Measurements from ENCODE around the gene SFSWAP.
"Not testable (repeated sequence)": the region's sequence is repeated elsewhere in the genome, so short reads cannot be mapped to it uniquely, and the experiment has no call there.

Gene SFSWAP

DNA sequence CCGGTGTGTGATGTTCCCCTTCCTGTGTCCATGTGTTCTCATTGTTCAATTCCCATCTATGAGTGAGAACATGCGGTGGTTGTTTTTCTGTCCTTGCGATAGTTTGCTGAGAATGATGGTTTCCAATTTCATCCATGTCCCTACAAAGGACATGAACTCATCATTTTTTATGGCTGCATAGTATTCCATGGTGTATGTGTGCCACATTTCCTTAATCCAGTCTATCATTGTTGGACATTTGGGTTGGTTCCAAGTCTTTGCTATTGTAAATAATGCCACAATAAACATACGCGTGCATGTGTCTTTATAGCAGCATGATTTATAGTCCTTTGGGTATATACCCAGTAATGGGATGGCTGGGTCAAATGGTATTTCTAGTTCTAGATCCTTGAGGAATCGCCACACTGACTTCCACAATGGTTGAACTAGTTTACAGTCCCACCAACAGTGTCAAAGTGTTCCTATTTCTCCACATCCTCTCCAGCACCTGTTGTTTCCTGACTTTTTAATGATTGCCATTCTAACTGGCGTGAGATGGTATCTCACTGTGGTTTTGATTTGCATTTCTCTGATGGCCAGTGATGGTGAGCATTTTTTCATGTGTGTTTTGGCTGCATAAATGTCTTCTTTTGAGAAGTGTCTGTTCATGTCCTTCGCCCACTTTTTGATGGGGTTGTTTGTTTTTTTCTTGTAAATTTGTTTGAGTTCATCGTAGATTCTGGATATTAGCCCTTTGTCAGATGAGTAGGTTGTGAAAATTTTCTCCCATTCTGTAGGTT lies 98.8 kb downstream of the SFSWAP start:
- H3K9me3 ChIP-seq (ENCODE audit: insufficient read depth, low read depth, low read length); H3K4me1 ChIP-seq (ENCODE audit: insufficient read depth, low read length); H3K4me3 ChIP-seq (ENCODE audit: low read length); H3K27me3 ChIP-seq (ENCODE audit: insufficient read depth, low read length); H3K9ac ChIP-seq (ENCODE audit: low read depth, low read length); H3K27ac ChIP-seq (ENCODE audit: low read length); H3K36me3 ChIP-seq (ENCODE audit: insufficient read depth, low read depth, low read length): not testable (repeated sequence)

DNA sequence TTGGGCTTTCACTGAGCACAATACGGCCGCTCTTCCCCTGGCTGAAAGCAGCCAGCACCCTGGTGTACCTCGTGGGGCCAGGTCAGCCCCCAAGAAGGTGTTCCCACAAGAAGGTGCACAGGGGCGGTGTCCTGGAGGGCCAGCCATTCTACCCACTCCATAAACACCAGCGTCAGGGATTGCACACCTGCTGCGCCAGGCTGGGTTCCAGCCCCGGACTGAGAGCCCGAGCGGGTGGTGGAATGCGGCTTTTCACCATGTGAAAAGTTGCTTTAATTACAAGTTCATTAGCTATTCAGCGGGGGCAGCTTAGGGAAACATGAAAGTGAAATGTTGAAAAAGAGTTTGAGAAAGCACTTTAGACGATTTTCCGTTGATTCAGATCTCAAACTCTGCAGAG lies 99.8 kb downstream of the SFSWAP start:
- no peaks in the 10 kb centered on the region for H3K36me3 ChIP-seq (ENCODE audit: insufficient read depth, low read depth, low read length)
- no peak overlapping the region for H3K9ac ChIP-seq (ENCODE audit: low read depth, low read length)
- no peaks in the 10 kb centered on the region for H3K27me3 ChIP-seq (ENCODE audit: insufficient read depth, low read length)
- H3K9me3 ChIP-seq (ENCODE audit: insufficient read depth, low read depth, low read length), result peaks cover 9% of the 10 kb centered on the region
- H3K27ac ChIP-seq (ENCODE audit: low read length), result no peak overlapping the region
- no peak overlapping the region for H3K4me3 ChIP-seq (ENCODE audit: low read length)
- H3K4me1 ChIP-seq (ENCODE audit: insufficient read depth, low read length), result no peaks in the 10 kb centered on the region

DNA sequence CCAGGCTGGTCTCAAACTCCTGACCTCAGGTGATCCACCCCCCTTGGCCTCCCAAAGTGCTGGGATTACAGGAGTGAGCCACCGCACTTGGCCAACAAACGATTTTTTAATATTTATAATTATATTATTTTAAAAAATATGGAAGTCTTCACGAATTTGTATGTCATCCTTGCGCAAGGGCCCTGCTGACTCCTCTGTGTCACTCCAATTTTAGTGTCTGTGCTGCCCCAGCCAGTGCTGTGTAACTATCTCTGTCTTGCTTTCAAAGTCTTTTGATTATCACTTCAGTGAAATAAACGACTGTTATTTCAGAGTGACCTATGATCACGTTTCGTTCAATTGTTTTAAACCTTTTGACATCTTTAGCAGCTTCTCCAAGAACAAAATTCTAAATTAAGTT lies 104.2 kb downstream of the SFSWAP start:
- Histone ChIP-seq H3K4me1 (ENCODE audit: insufficient read depth, low read length) (no peaks in the 10 kb centered on the region), H3K27me3 (ENCODE audit: insufficient read depth, low read length) (no peaks in the 10 kb centered on the region), H3K9me3 (ENCODE audit: insufficient read depth, low read depth, low read length) (peaks cover 9% of the 10 kb centered on the region), H3K36me3 (ENCODE audit: insufficient read depth, low read depth, low read length) (no peaks in the 10 kb centered on the region), H3K9ac (ENCODE audit: low read depth, low read length) (no peak overlapping the region), H3K27ac (ENCODE audit: low read length) (no peak overlapping the region), H3K4me3 (ENCODE audit: low read length) (no peak overlapping the region)

DNA sequence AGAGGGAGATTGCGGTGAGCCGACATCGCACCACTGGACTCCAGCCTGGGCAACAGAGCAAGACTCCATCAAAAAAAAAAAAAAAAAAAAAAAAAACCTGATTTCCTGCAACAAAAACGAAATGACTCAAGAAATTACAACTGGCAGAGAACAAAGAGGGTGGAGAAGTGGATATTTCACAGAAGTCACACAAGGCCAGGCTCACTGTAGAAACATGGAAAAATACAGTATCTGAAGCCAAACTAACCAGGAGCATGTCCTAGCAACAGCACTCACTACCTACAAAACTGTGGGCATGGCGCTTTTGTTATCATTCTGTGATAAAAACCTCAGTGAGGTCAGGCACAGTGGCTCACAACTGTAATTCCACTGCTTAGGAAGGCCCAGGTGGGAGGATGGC lies 105.6 kb downstream of the SFSWAP start:
- Histone ChIP-seq H3K4me3 (ENCODE audit: low read length) (no peak overlapping the region), H3K9me3 (ENCODE audit: insufficient read depth, low read depth, low read length) (peaks cover 9% of the 10 kb centered on the region), H3K27me3 (ENCODE audit: insufficient read depth, low read length) (no peaks in the 10 kb centered on the region), H3K9ac (ENCODE audit: low read depth, low read length) (no peak overlapping the region), H3K4me1 (ENCODE audit: insufficient read depth, low read length) (no peaks in the 10 kb centered on the region), H3K27ac (ENCODE audit: low read length) (no peak overlapping the region), H3K36me3 (ENCODE audit: insufficient read depth, low read depth, low read length) (no peaks in the 10 kb centered on the region)

DNA sequence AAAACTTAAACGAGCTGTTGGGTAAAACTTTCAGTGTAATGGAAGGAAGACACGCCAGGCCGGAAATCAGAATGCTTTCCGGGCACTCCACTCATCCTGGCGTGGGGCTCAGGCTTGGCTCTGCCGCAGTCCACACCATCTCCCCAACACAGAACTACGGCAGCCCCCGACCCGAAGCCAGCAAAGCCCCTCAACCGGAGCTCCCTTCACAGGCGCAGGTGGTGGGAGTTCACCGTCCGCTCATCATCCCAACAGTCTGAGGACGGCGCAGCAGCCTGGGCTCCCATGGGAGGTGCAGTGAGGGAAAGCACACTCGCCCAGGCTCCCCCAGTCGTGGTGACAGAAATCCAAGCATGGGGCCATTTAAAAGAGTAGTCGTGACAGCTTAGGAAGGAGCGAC lies 106.4 kb downstream of the SFSWAP start:
- no peak overlapping the region for H3K27ac ChIP-seq (ENCODE audit: low read length)
- no peak overlapping the region for H3K4me3 ChIP-seq (ENCODE audit: low read length)
- H3K27me3 ChIP-seq (ENCODE audit: insufficient read depth, low read length), result no peaks in the 10 kb centered on the region
- peaks cover 9% of the 10 kb centered on the region for H3K9me3 ChIP-seq (ENCODE audit: insufficient read depth, low read depth, low read length)
- H3K36me3 ChIP-seq (ENCODE audit: insufficient read depth, low read depth, low read length), result no peaks in the 10 kb centered on the region
- no peak overlapping the region for H3K9ac ChIP-seq (ENCODE audit: low read depth, low read length)
- H3K4me1 ChIP-seq (ENCODE audit: insufficient read depth, low read length), result no peaks in the 10 kb centered on the region

DNA sequence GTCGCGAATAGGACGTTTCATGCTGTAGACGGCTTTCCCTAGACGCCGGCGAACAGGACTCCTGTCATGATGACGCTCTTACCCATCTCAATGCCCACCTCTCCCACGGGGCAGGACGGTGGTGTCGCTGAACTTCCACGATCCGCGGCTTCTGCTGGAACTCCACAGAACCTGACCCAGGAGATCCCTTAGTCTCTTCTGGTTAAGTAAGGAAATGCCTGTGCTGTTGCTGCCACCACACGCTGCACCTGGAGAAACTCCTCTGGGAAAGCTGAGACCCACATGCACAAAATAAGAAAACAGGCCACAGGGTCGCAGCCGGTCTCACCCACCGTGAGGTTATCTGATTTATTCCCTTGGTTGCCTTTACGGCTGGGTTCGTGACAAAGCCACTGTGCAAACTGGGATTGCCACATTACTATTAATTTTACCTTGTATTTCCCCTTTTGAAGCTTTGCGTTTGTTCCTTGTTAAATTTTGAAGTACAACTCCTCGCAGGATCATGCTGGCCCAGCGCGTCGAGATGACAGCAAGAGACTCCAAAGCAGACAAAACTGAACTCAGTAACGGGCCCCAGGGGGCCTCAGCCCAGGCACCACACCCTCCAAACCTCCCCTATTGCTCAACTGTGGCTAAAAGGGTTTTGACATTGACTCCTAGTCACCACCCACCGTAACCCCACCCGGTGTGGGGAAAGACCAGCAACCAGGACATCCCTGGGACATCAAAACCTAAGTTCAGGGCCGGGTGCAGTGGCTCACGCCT lies 108.1 kb downstream of the SFSWAP start:
- Histone ChIP-seq H3K27ac (ENCODE audit: low read length) (no peak overlapping the region), H3K9ac (ENCODE audit: low read depth, low read length) (no peak overlapping the region), H3K4me3 (ENCODE audit: low read length) (no peak overlapping the region), H3K4me1 (ENCODE audit: insufficient read depth, low read length) (no peaks in the 10 kb centered on the region), H3K27me3 (ENCODE audit: insufficient read depth, low read length) (no peaks in the 10 kb centered on the region), H3K9me3 (ENCODE audit: insufficient read depth, low read depth, low read length) (no peaks in the 10 kb centered on the region; the same call in 1 of the 2 replicates), H3K36me3 (ENCODE audit: insufficient read depth, low read depth, low read length) (no peaks in the 10 kb centered on the region)

DNA sequence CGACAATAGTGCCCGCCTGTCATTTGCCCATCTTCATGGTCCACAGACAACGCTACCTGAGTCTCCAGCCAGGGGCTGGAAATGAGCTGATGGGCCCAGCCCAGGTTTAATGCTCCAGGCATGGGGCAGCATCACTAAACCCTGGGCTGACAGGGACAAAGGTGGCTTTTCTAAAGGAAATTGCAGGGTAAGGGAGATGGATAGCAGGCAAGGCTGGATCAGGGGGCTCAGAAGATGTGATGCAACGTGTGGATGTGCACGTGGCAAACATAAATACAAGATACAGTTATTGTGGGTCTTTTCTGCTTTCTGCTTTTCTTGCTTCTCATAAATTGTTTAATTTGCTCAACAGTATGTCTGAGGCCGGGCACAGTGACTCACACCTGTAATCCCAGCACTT lies 113.6 kb downstream of the SFSWAP start:
- H3K36me3 ChIP-seq (ENCODE audit: insufficient read depth, low read depth, low read length), result no peaks in the 10 kb centered on the region
- H3K4me3 ChIP-seq (ENCODE audit: low read length), result no peak overlapping the region
- H3K27me3 ChIP-seq (ENCODE audit: insufficient read depth, low read length), result peaks cover 14% of the 10 kb centered on the region
- H3K9ac ChIP-seq (ENCODE audit: low read depth, low read length), result no peak overlapping the region
- H3K4me1 ChIP-seq (ENCODE audit: insufficient read depth, low read length), result no peaks in the 10 kb centered on the region
- H3K9me3 ChIP-seq (ENCODE audit: insufficient read depth, low read depth, low read length), result no peaks in the 10 kb centered on the region
- no peak overlapping the region for H3K27ac ChIP-seq (ENCODE audit: low read length)

DNA sequence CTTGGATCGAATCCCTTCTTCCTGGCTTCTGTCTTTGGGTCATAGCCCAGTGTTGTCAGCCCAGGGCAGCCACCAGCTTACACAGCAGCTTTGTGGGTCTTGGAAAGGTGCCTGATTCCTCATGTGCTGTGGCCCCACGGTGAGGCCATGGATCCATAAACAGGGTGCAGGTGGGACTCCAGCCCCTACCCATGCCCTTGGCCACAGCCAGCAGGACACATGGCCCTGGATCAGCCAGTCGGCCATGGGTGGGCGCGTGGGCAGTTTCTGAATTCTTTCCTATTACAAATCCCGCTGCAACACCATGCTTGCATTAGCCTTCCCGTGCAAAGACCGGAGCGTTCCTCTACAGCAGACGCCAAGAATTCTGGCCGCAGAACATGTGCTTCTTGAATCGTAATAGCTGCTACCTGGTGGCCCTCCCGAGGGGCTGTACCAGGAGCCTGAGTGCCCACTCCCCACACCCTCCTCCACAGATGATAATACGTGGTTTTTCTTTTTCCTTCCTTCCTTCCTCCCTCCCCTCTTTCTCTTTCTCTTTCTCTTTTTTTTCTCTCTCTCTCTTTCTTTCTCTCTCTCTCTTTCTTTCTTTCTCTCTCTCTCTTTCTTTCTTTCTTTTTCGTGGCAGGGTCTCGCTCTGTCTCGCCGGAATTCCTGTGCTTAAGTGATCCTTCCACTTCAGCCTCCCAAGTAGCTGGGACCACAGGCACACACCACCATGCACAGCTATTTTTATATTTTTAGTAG lies 114.4 kb downstream of the SFSWAP start:
- no peaks in the 10 kb centered on the region for H3K9me3 ChIP-seq (ENCODE audit: insufficient read depth, low read depth, low read length)
- H3K27me3 ChIP-seq (ENCODE audit: insufficient read depth, low read length), result peaks cover 22% of the 10 kb centered on the region
- H3K27ac ChIP-seq (ENCODE audit: low read length), result no peak overlapping the region
- no peak overlapping the region for H3K9ac ChIP-seq (ENCODE audit: low read depth, low read length)
- H3K4me3 ChIP-seq (ENCODE audit: low read length), result no peak overlapping the region
- H3K4me1 ChIP-seq (ENCODE audit: insufficient read depth, low read length), result no peaks in the 10 kb centered on the region
- no peaks in the 10 kb centered on the region for H3K36me3 ChIP-seq (ENCODE audit: insufficient read depth, low read depth, low read length)

DNA sequence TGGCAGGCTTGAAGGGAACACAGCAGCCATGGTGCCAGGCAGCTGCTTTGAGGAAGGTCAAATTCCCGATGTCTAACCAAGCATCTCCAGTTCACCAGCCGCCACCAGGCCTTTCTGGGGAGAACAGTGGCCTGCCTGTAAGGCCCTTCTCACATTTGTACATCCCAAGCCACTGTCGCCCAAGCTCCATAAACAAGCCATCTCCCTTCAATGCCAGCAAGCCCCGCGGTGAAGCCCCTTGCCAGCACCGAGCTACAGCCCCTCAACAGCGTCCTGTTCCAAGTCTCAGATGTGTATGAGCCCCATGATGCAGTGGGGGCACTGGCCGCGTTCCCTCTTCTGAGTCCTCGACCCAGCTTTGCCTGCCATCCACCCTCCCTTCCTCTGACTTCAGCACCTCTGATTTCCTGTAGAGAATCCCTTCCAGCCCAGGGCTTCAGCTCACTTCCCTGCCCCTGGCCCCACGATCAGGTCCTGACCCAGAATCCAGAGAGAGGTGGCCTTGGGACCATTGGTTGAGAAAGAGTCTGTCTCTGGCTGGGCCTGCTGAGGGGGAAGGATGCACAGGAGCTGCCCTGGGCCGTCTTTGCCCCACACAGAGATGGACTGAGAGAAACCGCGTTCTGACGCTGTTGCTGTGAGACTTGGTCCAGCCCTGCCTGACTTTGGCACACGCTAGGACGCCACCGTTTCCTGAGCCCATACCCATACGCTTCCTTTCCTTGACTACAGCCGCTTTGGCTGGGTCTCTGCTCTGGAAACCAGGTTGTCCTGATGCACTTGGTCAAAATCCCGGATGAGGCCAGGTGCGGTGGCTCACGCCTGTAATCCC lies 115.4 kb downstream of the SFSWAP start:
- Histone ChIP-seq H3K4me3 (ENCODE audit: low read length) (no peak overlapping the region), H3K9me3 (ENCODE audit: insufficient read depth, low read depth, low read length) (no peaks in the 10 kb centered on the region), H3K4me1 (ENCODE audit: insufficient read depth, low read length) (no peaks in the 10 kb centered on the region; the same call in 1 of the 2 replicates), H3K27me3 (ENCODE audit: insufficient read depth, low read length) (peaks cover 31% of the 10 kb centered on the region), H3K9ac (ENCODE audit: low read depth, low read length) (no peak overlapping the region), H3K27ac (ENCODE audit: low read length) (no peak overlapping the region), H3K36me3 (ENCODE audit: insufficient read depth, low read depth, low read length) (no peaks in the 10 kb centered on the region)

DNA sequence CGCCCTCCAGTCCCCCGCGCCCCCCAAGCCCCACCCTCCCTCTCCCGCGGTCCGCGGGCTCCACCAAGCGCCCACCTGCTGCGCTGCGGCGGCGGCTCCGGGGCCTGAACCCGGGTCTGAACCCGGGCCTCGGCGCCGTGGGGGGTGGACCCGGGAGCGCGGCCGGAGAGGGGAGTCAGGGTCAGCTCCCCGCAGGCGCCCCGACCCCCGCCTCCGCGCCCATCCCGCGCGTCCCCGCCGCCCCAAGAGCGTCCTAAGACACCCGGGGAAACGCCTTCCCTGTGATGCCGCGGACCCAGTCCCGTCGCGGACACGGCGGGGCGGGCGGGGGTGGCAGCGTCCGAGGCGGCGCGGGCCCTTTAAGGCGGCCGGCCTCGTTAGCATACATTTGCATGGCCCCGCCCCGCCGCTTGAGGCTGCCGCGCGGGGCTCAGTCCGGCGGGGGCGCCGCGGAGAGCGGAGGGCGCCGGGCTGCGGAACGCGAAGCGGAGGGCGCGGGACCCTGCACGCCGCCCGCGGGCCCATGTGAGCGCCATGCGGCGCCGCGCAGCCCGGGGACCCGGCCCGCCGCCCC lies 117.2 kb downstream of the SFSWAP start, which contains the start of gene MMP17:
TSS of gene MMP17 (plus strand) at position 433 of the 574 bp plus-strand sequence. CDS start at position 535, 102 bp downstream.
- H3K27me3 ChIP-seq (ENCODE audit: insufficient read depth, low read length), result peaks cover 33% of the 10 kb centered on the region
- no peak within 1 kb of the TSS for H3K27ac ChIP-seq (ENCODE audit: low read length)
- H3K4me3 ChIP-seq (ENCODE audit: low read length), result peak within 1 kb of the TSS; percentile 75
- no peaks in the 10 kb centered on the region; the same call in 1 of the 2 replicates for H3K36me3 ChIP-seq (ENCODE audit: insufficient read depth, low read depth, low read length)
- H3K9ac ChIP-seq (ENCODE audit: low read depth, low read length), result peak within 1 kb of the TSS; percentile 75; the same call in 1 of the 2 replicates
- H3K9me3 ChIP-seq (ENCODE audit: insufficient read depth, low read depth, low read length), result no peaks in the 10 kb centered on the region
- no peaks in the 10 kb centered on the region; the same call in 1 of the 2 replicates for H3K4me1 ChIP-seq (ENCODE audit: insufficient read depth, low read length)

Measured in iPS-20b (cell line).